HepG2 (cell line): Measurements from ENCODE around the gene DYDC2. TPM values are rescaled to one million over a fixed set of nuclear protein-coding genes. Genes with fewer than 3 reads are reported as not detected.

Source experiments
- ATAC-seq: fragments of 200-7000 bp; cut with Tn5 transposase; 3 replicates; pipeline ENCODE4 v1.9.1; 2020; ENCODE audit warnings: mild to moderate bottlenecking, moderate library complexity
- BruUV-seq: library from RNA; stranded (reverse); fragments of 400-500 nt; replicated peaks from 2 replicates; lab custom pipeline; 2021; lab: Mats Ljungman, UMichigan
- CTCF ChIA-PET: fragments of 300-600 bp; formaldehyde crosslinking; extraction: SDS; loops from one replicate; lab custom pipeline; 2021; ENCODE audit warnings: low total read pairs, inconsistent platforms, low intra/inter-chr PET ratio; lab: Yijun Ruan, JAX
- POLR2A ChIA-PET: fragments of 350-600 bp; sonication (Branson Sonifier 250); formaldehyde crosslinking; loops from one replicate; lab custom pipeline; 2020; ENCODE audit warnings: antibody characterized with exemption, inconsistent platforms; lab: Yijun Ruan, JAX
- DNase-seq: peaks from one replicate; pipeline ENCODE4 v3.0.0-alpha.2; 2015; ENCODE audit warnings: low spot score
- FAIRE-seq: peaks from 3 replicates; lab custom pipeline; 2011; peaks lifted over from hg19 to GRCh38; lab: Jason Lieb, UNC
- H2AFZ ChIP-seq: one replicate; pipeline ENCODE4 v1.6.1; 2011; ENCODE audit warnings: low read length, inconsistent platforms
- H3K27ac ChIP-seq: fragments of 300-600 bp; 3 replicates; pipeline ENCODE4 v1.8.0; 2011; ENCODE audit warnings: mixed run types, mild to moderate bottlenecking, mixed read lengths, low read length, inconsistent platforms; ENCODE audit not compliant: insufficient read depth; ENCODE audit errors: extremely low read length
- H3K27me3 ChIP-seq, 2 experiments: fragments of 200-600 bp in 1 of 2; 2 replicates in 1 of 2; 3 replicates in 1 of 2; pipeline versions ENCODE4 v1.6.0 to v1.8.0; 2011; ENCODE audit warnings: low read length in 2 of 2, mild to moderate bottlenecking in 2 of 2, moderate library complexity in 2 of 2, inconsistent platforms in 1 of 2; ENCODE audit not compliant: insufficient read depth in 2 of 2, control insufficient read depth in 1 of 2
- H3K36me3 ChIP-seq, 2 experiments: fragments of 200-600 bp in 1 of 2; replicated peaks in 1 of 2; 2 replicates in 1 of 2; 3 replicates in 1 of 2; pipeline versions ENCODE4 v1.5.1 to v1.8.0; 2011; ENCODE audit warnings: low read length in 2 of 2, inconsistent platforms in 1 of 2; ENCODE audit not compliant: insufficient read depth in 2 of 2, control insufficient read depth in 1 of 2
- H3K4me1 ChIP-seq: 2 replicates; pipeline ENCODE4 v1.5.1; 2012; ENCODE audit warnings: low read length, inconsistent platforms; ENCODE audit not compliant: insufficient read depth
- H3K4me2 ChIP-seq: 2 replicates; pipeline ENCODE4 v1.6.0; 2011; ENCODE audit warnings: low read depth, low read length, inconsistent platforms
- H3K4me3 ChIP-seq, 3 experiments: fragments of 200-600 bp in 1 of 3; sonication (generic), shearing (Covaris generic) in 1 of 3; replicated peaks in 1 of 3; 2 replicates each; pipeline ENCODE4 v1.5.1; 2011 to 2016; ENCODE audit warnings: low read length in 3 of 3, inconsistent platforms in 2 of 3, low read depth in 2 of 3, mild to moderate bottlenecking in 2 of 3, control low read depth in 1 of 3, mixed read lengths in 1 of 3; ENCODE audit not compliant: insufficient read depth in 1 of 3
- H3K79me2 ChIP-seq: one replicate; pipeline ENCODE4 v1.6.1; 2011; ENCODE audit warnings: low read length, inconsistent platforms; ENCODE audit not compliant: insufficient read depth
- H3K9ac ChIP-seq: 2 replicates; pipeline ENCODE4 v1.6.0; 2011; ENCODE audit warnings: mild to moderate bottlenecking, low read depth, low read length, inconsistent platforms; ENCODE audit not compliant: insufficient read depth
- H3K9me3 ChIP-seq: 2 replicates; pipeline ENCODE4 v1.5.1; 2012; ENCODE audit warnings: mild to moderate bottlenecking, low read length
- H4K20me1 ChIP-seq: 2 replicates; pipeline ENCODE4 v1.6.0; 2011; ENCODE audit warnings: inconsistent platforms, mild to moderate bottlenecking, low read length, moderate library complexity; ENCODE audit not compliant: insufficient read depth
- E2F2 ChIP-seq: sonication (generic); formaldehyde crosslinking; IDR thresholded peaks from 2 replicates; pipeline ENCODE4 v1.4.0; 2020; ENCODE audit warnings: missing genetic modification reagents, borderline replicate concordance
- FOSL2 ChIP-seq: sonication (generic); formaldehyde crosslinking; IDR thresholded peaks from 2 replicates; pipeline ENCODE4 v1.4.0; 2020; ENCODE audit warnings: missing genetic modification reagents
- KDM5A ChIP-seq: fragments of 200-600 bp; sonication (generic); IDR thresholded peaks from 2 replicates; pipeline ENCODE4 v1.7.0; 2018; ENCODE audit warnings: antibody characterized with exemption, mild to moderate bottlenecking, low read length, borderline replicate concordance
- LCORL ChIP-seq, 2 experiments: fragments of 450-650 bp in 1 of 2; sonication (generic) in 1 of 2; formaldehyde crosslinking in 1 of 2; IDR thresholded peaks; 2 replicates each; pipeline versions ENCODE4 v1.5.0 to v1.6.1; 2017 to 2020; ENCODE audit warnings: antibody characterized with exemption in 1 of 2, missing genetic modification reagents in 1 of 2
- ZBTB7A ChIP-seq: sonication (generic); formaldehyde crosslinking; IDR thresholded peaks from 2 replicates; pipeline ENCODE4 v1.8.0; 2022; ENCODE audit warnings: mild to moderate bottlenecking, missing genetic modification reagents
- ZFP37 ChIP-seq: sonication (generic); formaldehyde crosslinking; IDR thresholded peaks from 2 replicates; pipeline ENCODE4 v1.4.0; 2020; ENCODE audit warnings: missing genetic modification reagents, borderline replicate concordance
- ZNF512B ChIP-seq: sonication (generic); formaldehyde crosslinking; IDR thresholded peaks from 2 replicates; pipeline ENCODE4 v1.5.1; 2020; ENCODE audit warnings: missing genetic modification reagents, mild to moderate bottlenecking, borderline replicate concordance
- ZNF564 ChIP-seq: sonication (generic); formaldehyde crosslinking; IDR thresholded peaks from 2 replicates; pipeline ENCODE4 v1.8.1; 2023; ENCODE audit warnings: mild to moderate bottlenecking, missing genetic modification reagents
- ZSCAN21 ChIP-seq: sonication (generic); formaldehyde crosslinking; IDR thresholded peaks from 2 replicates; pipeline ENCODE4 v1.8.0; 2022; ENCODE audit warnings: mild to moderate bottlenecking, missing genetic modification reagents, moderate library complexity, borderline replicate concordance
- WGBS: methylation state at CpG from one replicate; pipeline ENCODE4 v1.1.6; 2017; ENCODE audit warnings: low lambda C conversion rate; 5-methylcytosine and 5-hydroxymethylcytosine counted together
- in situ Hi-C: cut with HindIII; loops from 2 replicates; pipeline ENCODE4 v1.10.0; 2017; ENCODE audit warnings: low pct_unique_long_range_greater_than_20kb; ENCODE audit not compliant: extremely low pct_ligation_motif_present
- intact Hi-C: fragments of 100-400 bp; cut with micrococcal nuclease; formaldehyde crosslinking; loops from one replicate; pipeline ENCODE4 v1.10.0; 2022; ENCODE audit not compliant: unreplicated experiment
- polyA plus RNA-seq, 8 experiments: library from polyadenylated mRNA; depleted of rRNA in 3 of 8; stranded (reverse) in 7 of 8; unstranded in 1 of 8; fragments of >200 nt; fragmentation: Illumina TruSeq in 4 of 8; extraction: Trizol in 4 of 8; gene quantifications; 2 replicates each; pipeline versions ENCODE4 v1.2.1 to v1.2.3, GENCODE V29; 2011 to 2016; ENCODE audit warnings: low read depth in 4 of 8, missing spikeins in 1 of 8, mixed read lengths in 1 of 8; ENCODE audit not compliant: insufficient read depth in 1 of 8
- total RNA-seq, 5 experiments: library from RNA; depleted of rRNA; stranded (reverse); fragments of >200 nt; fragmentation: Illumina TruSeq; extraction: Trizol; gene quantifications; 2 replicates each; pipeline ENCODE4 v1.2.3, GENCODE V29; 2016; ENCODE audit warnings: low read depth in 1 of 5

DYDC2 gene
- total and polyA plus RNA-seq, 2 of the 13 experiments (the other 11 are each of a cell fraction or from before 2014, with no cell fraction given): 0.98 to 2.3 TPM

GRCh38 chr10:80350251-80350650 is 6.3 kb upstream of the DYDC2 start:
- POLR2A ChIA-PET: no interaction called here
- TF ChIP-seq ZNF512B (CRISPR knock-in tag) (no peak), E2F2 (CRISPR knock-in tag) (no peak), KDM5A (no peak), LCORL (IDR thresholded peaks at IDR 0.05) (no peak), LCORL (CRISPR knock-in tag; IDR thresholded peaks at IDR 0.05) (no peak), FOSL2 (CRISPR knock-in tag) (no peak), ZFP37 (CRISPR knock-in tag) (no peak), ZSCAN21 (CRISPR knock-in tag) (no peak), ZBTB7A (CRISPR knock-in tag) (no peak), ZNF564 (CRISPR knock-in tag) (no peak)
- TF ChIP-seq, all 625 proteins: peak for 0
- H2AFZ ChIP-seq: no peak overlapping the region
- no peaks in the 10 kb centered on the region for H3K79me2 ChIP-seq
- no peaks in the 10 kb centered on the region for H3K27me3 ChIP-seq
- H3K4me1 ChIP-seq: peaks cover 3% of the 10 kb centered on the region; the same call in 1 of the 2 replicates
- no peak overlapping the region for H3K9ac ChIP-seq
- WGBS: 72% methylated on average over 3 of the region's 3 CpGs
- CTCF ChIA-PET: no interaction called here
- no peaks in the 10 kb centered on the region for H4K20me1 ChIP-seq
- H3K27ac ChIP-seq: no peak overlapping the region
- FAIRE-seq (no peak), ATAC-seq (no peak), DNase-seq (no peak)
- no peaks in the 10 kb centered on the region for H3K9me3 ChIP-seq
- intact Hi-C loops: no loop called here
- no peak overlapping the region for H3K4me3 ChIP-seq
- in situ Hi-C loops: no loop called here
- no peak overlapping the region for H3K4me2 ChIP-seq
- no peaks in the 10 kb centered on the region for H3K36me3 ChIP-seq
- no TSS peak for BruUV-seq
